GM12872 (cell line): ENCODE data around the gene CARS1.

Experiments
- TF ChIP-seq, protein P1 (sequence below): IDR thresholded peaks from 3 replicates; pipeline ENCODE4 v1.5.1; 2011; ENCODE audit warnings: low read depth, mild to moderate bottlenecking, low read length, moderate library complexity; ENCODE audit not compliant: insufficient read depth

CARS1 gene

DNA sequence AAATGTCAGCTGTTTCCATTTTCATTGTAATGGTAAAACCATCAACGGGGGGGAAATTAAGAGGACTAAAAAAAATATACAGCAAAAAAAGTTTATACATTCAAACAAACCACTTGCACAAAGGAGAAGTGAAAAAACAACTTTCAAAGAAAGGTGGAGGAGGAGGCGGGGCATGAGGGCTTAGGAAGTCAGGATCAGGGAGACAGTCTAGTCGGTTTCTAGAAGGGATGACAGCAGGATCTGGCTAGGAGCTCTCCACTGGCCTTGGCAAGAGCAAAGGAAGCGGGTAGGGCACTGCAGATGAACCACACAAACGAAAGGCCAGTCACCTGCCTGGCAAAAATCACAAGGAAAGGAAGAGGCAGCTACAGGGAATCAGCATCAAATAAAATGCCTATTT is 96.1 kb downstream of the CARS1 start:
- TF ChIP-seq, protein P1, sequence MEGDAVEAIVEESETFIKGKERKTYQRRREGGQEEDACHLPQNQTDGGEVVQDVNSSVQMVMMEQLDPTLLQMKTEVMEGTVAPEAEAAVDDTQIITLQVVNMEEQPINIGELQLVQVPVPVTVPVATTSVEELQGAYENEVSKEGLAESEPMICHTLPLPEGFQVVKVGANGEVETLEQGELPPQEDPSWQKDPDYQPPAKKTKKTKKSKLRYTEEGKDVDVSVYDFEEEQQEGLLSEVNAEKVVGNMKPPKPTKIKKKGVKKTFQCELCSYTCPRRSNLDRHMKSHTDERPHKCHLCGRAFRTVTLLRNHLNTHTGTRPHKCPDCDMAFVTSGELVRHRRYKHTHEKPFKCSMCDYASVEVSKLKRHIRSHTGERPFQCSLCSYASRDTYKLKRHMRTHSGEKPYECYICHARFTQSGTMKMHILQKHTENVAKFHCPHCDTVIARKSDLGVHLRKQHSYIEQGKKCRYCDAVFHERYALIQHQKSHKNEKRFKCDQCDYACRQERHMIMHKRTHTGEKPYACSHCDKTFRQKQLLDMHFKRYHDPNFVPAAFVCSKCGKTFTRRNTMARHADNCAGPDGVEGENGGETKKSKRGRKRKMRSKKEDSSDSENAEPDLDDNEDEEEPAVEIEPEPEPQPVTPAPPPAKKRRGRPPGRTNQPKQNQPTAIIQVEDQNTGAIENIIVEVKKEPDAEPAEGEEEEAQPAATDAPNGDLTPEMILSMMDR: no peak

DNA sequence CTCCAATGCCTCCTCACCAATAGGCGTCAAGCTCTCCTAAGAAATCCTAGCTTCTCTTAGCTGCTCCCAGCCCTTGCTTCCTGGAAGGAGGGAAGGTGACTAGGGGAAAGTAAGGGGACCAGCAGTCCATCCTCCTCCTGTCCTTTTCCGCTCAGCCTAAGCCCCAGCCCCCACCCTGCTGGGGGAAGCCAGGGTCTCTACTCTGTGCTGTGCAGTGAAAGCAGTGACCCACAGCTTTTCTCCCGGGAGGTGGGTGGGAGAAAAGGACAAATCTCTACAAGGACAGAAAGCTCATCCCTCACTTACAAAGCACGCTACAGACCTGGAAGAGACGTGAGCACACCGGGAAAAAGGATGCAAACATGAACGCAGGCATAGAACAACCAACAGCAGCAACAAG is 97.1 kb downstream of the CARS1 start:
- TF ChIP-seq, protein P1: no peak

DNA sequence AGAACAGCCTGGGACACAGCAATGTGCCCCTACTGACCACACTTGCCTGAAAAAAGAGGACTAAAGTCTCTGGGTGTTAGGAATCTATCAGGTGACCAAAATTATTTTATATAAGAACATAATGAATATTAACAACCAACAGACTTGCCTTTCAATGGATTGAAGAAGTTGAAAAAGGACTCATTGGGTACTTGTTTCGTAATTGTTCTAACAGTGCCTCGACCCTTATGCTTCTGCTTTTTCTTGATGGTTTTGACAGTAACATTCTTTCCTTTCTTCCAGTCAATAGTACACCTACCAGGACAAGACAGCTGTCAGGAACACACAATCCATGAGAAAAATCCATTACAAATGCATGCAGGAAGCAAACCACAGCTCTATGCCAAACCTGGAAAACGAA is 99.0 kb downstream of the CARS1 start:
- TF ChIP-seq, protein P1: no peak

DNA sequence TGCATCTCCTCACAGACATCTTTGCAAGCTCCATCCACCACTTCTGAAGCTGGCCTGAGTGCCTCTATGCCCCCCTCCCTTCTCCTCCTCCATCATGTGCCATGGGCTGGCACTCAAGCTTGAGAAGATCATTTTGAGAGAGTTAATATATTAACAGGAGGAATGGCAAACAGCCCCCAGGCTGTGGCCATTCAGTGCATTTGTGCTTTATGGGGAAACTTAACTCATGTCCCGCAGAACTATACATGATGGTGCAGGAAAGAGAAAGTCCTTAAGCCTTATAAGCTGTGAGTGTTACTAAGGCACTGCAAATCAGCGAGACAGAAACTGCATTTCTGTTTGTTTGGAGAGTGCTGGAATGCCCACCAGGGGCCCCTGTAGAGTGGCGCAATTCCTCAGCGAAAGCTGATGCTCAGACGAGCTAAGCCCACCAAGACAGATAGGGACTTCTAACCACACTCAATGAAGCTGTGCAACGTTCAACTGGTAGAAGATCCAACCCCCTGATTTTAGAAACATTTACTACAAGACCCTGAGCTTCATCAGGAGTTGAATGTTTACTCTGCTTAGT is 101.2 kb downstream of the CARS1 start:
- TF ChIP-seq, protein P1: no peak

DNA sequence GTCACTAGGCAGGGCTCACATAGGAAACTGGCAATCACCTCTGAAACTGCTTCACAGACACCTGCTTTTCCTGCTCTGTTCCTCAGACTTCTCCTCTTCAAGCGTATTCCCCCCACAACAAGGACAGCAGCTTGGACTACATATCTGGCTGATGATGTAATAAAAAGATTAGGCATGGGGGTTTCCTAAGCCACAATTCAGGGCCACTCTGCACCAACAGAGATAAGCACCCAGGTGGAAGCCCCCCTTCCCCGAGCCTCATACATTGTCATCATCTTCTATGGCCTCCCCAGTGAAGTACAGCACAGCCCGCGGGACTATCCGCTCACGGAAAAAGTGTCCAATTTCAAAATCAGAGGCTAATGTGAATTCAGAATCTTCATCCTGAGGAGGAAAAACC is 103.0 kb downstream of the CARS1 start:
- TF ChIP-seq, protein P1: no peak

DNA sequence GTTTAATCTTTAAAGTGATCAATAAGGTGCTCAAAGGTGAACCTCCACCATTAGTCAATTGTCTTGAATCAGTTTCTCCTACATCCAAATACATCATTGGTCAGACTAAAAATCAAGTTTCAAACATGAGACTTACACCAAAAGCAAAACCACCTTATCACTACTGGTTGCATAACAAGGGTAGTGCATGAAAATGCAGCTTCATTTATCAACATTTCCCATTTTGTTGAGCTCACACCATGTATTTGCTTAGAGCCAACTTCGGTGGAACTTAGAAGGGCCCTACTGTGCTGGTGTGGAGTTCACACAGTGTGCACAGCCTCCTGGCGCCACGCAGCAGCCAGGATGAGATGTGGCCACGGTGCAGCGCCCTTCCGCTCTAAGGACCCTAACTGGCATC is 104.9 kb downstream of the CARS1 start:
- TF ChIP-seq, protein P1: no peak

DNA sequence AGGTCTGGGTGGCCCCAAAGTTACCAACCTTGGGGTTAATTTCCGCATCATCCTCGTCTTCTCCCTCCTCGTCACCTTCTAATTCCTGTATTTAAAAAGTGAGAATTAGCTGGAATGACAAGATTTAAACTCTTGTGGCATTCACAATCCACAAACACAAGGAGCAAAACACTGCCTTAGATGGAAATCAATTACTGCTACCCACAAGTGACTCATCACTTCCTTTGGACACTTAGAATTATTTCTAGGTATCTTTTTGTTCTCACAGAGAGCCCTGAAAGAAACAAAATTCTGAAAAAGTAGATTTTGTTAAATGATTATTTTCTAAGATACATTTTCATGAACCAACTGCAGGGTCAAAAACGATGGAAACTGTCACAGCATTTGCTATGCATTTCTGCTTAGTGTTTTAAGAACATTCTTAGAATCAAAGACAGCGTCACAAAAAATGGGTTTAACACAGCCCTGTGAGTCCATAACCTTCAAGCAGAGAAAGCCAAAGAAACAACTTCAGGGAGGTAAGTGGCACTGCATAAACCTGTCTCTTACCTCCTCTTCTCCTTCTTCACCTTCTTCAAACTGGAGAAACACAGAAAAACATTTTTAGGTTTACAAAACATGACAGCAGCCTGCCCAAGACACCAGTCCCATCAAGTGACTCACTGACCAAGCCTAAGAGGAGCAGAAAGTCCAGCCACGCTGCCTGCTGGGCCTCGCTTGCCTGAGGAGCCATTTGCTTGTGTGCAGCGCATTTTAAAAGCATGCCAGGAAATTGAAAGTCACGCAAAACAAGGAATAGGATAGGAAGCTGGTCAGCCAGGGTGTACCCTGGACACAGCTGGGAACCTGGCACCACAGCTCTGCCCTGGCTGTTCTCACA is 105.8 kb downstream of the CARS1 start:
- TF ChIP-seq, protein P1: no peak
